ENCODE measurements around the gene MEF2C.

- no peak for TF ChIP-seq EMX1 (CRISPR knock-in tag; IDR thresholded peaks at IDR 0.05)
- TF ChIP-seq CTCF (IDR thresholded peaks at IDR 0.05) = no peak
- TF ChIP-seq MAX (CRISPR knock-in tag; IDR thresholded peaks at IDR 0.05) = no peak
- TF ChIP-seq ZNF281 (CRISPR knock-in tag; IDR thresholded peaks at IDR 0.05) = no peak
- no peak for TF ChIP-seq FOXP4 (CRISPR knock-in tag; IDR thresholded peaks at IDR 0.05)
- TF ChIP-seq USF2 (CRISPR knock-in tag; IDR thresholded peaks at IDR 0.05) = no peak
- no peak for TF ChIP-seq PREB (CRISPR knock-in tag; IDR thresholded peaks at IDR 0.05; ENCODE audit: borderline replicate concordance)
Measured at GRCh38 chr5:88833371-88834130, 49.4 kb downstream of the MEF2C start.
